HG03045 (cell line): ENCODE measurements around the gene MYLK4.

Experiments
- ATAC-seq: cut with Tn5 transposase; IDR thresholded peaks from one replicate; pipeline ENCODE4 v1.9.1; 2021; ENCODE audit warnings: mild to moderate bottlenecking, moderate library complexity; ENCODE audit not compliant: unreplicated experiment

Gene MYLK4

DNA sequence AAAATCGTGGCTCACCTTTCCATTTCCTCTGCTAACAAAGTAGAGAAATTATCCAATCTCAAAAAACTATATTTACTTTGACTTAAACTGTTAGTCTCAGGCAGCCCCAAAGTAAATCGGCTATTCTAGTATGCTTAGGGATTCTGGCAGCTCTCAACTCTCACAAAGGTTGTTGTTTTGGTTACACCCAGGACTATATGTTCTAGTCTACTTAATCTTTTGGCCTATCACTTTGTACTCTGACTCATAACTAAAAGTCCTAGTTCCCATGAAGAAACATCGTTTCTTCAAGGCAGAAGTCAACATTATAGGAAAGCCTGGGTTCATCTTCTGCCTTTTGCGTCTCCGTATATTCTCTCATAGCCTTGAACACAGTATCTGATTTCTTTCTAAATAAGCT is 42.3 kb downstream of the MYLK4 start:
- no peak for ATAC-seq

DNA sequence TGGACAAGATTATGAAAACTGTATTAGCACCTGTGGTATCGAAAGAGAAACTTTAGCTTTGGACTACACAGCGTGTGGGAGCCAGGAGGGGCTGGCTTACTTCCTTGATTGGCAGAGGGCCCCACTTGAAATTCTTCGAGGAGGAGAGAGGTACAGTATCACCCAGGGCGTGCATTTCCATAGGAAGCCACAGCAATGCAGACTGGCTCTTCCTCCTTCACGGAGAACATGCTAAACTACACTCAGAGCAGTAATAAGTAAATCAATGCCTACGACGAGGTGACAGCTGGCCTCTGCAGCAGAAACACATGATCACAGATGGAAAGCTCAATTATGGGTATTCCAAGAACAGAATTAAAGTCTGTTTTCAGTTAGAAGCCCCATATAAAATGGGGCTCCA is 44.2 kb downstream of the MYLK4 start:
- no peak for ATAC-seq

DNA sequence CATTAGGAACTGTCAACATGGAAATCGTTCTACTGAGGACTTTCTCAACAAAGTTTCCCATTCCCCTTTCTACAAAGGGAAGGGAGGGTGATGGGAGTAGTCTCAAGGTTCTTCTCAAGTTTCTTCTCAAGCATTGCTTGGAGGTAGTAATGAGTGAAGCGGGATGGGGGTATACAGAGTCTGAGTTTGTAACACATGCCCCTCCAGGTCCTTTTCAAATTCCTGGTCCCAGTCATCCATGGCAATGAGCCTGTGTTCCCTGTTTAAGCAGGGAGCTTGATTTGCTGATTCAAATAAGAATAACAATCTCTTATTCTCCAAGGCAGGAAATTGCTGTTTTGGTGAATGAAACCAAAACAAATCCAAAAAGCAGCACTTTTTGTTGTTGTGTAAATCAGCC is 45.5 kb downstream of the MYLK4 start:
- ATAC-seq: no peak

DNA sequence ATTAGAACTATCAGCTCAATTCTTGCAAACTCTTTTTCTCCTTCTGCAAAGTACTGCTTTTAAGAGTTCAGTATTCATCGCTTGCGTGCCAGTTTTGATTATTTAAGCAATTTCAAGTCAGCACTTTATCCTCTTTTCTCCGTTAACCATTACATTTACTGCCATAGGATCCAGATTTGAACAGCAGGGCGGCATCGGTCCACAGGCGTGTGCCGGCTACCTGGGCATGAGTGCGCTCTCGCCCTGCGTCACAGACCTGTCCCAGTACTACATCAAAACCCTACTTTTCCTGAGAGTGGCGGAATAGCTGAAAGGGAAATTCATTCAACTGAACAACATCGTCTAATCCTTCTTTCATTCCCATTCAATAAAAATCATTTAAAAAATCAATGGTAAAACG is 53.4 kb downstream of the MYLK4 start:
- ATAC-seq: no peak

DNA sequence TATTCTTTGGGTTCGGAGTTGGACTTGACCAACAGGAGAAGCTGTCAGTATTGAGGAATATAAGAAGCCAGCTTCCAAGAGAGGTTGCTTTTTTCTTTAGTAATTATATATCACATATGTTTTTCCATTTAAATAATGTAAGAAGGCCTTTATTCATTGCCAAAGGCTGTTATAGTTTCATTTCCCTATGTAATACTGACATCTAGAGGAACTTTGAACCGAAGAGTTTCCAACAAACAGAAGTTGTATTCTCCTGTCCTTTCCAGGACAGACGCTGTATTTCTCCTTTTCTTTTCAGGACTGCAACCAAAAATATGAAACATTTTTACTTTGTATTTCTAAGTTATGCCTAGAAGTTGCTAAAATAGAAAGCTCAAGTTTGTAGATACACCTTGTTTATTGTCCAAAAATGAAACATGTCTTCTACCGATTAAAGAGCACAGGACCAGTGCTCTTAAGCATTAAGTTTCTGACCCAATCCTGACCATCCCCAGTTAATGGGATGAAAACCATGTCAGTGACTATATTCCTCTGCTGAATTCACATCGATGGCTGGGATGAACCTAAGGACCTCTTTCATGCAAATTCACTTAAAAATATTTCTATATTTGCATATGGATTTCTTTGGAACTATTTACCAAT is 55.1 kb downstream of the MYLK4 start:
- ATAC-seq: no peak

DNA sequence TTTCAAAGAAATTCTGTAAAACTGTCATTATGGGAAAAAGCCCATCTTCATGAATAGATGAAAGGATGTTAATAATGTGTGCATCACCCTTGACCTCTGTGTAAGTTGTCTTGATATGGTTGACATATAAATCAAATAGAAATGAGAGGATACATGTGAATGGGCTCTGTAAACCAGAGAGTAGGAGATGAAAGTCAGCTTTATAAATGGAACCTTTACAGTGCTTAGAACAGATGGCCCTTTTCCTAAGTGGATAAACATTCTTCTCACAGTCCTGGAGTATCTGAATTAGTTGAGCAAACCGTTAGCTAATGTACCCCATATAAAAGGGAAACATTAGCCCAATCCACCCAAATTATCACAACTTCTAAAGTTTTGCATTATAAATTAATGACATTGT is 57.5 kb downstream of the MYLK4 start:
- no peak for ATAC-seq

DNA sequence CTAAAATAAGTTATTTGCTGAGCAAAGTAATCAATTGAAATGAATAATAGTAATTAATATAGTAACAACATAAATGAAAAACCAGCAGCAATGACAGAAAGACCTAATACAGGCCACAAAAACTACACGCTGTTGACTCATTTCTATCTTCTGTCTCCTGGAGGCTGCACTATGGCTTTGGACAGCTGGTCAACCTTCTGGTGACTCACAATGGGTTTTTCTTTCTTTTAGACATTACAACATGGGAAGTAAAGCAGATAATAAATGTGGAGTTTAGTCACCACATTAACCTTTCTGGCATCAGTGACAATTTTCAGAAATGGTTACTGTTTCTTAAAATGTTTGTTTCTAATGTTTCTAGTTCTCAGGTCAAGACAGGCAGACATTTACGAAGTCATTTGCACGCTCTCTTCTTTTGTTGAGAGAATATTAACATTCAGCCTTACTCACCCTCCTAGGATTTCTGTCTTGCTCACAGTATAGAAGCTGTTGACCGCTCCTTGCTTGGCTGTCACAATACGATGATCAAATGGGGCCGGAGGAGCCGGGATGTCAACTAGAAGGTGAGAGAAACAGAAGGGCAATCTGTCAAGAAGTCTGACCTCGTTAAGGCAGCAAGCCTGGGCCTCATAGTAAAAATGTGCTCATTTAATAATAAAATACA is 62.2 kb downstream of the MYLK4 start:
- no peak for ATAC-seq

DNA sequence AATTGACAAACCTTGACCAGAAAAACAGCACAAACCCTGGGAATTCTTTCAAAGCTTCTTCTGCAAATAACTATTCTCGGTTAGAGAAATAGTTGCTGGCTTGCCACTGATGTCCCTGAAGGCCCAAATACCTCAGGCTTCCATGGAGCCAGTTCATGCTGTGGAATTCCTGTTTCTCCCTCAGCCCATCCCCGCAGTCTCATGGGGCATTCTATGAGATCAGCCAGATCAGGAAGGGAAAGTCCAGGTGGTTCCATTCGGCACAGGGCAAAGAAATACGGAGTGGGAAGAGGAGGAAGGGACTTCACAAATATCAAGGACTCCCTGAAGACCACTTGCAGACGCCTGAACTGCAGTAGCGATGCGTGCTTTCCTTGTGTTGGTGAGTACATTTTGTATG is 63.3 kb downstream of the MYLK4 start:
- ATAC-seq: no peak

DNA sequence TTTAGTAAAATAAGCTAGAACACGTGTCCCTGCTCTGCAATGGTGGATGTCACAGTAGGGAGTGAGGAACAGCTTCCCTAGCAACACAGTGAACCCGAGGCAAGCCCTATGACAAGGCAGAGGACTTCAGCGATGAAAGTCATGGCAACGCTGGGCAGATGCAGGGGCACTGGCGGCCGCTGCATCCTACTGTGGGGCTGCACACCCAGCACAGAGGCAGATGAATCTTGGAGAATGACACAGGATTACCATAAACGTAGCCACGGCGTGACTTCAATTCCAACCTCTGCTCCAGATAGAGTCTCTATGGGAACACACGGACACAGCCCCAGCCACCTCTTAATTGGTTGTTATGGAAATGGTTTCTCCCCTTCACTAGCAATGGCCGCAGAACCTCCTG is 64.2 kb downstream of the MYLK4 start:
- no peak for ATAC-seq

DNA sequence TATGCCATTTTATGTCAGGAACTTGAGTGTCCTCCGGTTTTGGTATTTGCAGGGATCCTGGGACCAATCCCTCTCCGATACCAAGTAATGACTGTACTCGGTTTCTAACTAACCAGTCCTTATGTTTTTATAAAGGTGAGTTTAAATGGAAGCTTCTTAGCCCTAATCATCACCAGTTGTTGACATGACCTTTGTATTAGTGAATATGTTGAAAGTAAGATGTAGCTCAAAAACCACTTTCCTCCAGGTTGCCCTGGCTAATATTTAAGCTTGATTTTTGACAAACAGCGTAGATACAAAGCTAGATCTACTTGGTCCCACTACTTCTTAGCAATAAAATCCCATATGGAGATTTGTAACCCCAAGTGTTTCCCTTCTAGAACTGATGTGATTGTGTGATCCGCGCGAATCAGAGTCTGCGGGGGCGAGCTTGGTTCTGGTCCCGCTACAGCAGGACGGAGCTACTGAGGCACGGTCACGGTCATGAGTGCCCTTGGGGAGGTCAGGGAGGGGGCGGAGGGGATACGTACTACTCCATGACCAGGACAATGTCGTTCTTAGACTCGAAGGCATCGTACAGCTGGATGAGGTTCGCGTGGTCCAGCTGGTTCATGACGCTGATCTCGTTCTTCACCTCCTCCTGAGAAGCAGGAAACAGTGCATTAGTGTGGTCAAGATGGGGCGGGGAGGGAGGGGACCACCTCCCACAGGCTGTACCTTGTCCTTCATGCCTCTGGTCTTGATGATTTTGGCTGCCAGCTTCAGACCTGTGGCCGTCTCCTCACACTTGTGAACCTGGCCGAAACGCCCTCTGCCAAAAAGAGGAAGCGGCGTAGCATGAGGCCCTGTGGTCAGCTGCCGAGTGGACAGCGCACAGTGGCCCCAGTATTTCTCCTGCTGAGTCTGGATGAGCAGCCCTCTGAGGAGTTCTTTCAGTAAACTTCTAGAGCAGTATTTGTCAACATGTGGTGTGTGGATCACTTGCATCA is 65.7 kb downstream of the MYLK4 start:
- ATAC-seq: no peak

DNA sequence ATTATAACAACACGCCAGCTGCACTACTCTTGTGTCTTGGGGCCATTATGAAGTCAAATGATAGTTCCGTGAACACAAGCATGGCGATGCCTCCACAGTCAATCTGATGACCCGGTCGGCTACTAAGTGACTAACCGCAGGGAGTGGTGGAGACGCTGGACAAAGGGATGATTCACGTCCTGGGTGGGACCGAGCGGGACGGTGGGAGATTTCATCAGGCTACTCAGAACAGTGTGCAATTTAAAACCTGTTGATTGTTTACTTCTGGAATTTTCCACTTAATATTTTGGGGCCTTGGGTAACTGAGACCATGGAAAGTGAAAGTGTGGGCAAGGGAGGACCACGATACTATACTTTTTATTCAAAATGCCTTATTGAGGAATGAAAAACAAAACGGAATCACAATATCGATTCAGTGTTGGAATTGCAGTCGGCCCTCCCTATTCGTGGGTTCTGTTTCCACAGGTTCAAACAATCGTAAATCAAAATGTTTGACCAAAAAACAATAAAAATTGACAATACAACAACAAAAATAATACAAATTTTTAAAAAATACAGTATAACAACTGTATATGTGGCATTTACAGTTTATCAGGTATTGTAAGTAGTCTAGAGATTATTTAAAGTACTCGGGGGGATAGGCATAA is 66.5 kb downstream of the MYLK4 start:
- ATAC-seq: no peak

DNA sequence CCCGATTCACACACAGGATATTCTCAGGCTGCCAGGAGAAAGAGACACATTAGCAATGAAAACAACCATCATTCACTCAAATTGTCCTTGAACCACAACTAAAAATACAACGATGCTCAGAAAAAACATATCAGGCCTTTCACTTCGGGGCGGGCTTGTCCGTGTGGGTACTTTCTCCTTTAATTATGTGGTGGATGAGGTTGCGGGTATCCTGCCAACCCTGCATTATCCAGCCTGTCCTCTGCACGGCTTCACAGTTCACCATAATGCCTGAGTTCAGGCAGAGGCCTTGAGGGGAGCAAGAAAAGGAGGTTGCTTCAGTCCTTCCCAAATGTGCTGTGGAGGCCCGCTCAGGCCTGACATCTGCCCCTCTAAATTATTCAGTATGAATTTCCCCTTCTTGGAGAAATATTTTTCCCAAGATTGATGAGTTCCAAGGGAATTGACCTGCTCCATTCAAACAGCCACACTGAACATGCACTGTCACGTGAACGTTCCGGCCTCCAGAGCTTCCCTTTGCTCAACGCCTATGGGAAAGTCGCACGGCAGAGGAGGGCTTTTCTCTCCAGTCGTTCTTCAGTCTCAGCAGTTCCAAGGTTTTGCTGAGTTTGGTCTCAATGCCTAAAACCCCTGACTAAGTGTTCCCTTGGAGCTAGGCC is 70.3 kb downstream of the MYLK4 start:
- ATAC-seq: no peak

DNA sequence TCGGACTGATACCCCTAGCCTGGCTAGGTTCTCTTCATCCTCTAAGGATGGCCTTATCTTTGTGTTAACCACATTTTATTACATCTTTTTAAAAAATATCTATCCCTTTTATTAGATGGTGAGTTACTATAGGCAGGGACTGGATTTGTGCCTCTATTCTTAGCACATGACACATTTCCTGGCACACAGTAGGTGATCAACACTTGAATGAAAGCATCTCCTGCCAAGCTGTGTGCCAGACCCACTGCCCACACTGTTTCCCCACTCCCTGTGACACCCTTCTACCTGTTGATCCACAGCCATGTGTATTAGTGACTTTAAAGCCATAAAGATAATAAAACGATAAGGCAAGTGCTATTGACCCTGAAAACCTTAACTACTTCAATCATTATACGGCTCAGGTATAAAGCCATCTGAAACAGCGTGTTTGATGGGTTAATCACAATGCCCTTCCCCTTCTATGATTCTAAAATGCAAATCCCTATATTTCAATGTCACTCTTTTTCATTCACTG is 73.6 kb downstream of the MYLK4 start:
- ATAC-seq: no peak

DNA sequence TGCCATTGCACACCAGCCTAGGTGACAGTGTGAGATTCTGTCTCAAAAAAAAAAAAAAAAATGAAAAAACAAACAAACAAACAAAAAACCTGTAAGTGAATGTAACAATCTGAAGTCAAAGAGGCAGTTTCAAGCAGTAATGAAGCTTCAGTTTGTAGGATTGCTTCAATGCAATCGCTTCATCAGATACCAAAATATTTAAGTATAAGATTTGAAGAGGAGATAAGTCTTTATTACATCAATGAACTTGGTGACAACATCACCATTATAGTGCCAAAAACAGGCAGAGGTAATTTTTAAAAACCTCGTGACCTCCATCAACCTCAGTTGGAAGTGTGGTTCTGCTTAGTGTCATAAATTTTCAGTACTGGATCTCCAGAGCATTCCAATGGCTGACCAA is 74.7 kb downstream of the MYLK4 start:
- ATAC-seq: no peak

DNA sequence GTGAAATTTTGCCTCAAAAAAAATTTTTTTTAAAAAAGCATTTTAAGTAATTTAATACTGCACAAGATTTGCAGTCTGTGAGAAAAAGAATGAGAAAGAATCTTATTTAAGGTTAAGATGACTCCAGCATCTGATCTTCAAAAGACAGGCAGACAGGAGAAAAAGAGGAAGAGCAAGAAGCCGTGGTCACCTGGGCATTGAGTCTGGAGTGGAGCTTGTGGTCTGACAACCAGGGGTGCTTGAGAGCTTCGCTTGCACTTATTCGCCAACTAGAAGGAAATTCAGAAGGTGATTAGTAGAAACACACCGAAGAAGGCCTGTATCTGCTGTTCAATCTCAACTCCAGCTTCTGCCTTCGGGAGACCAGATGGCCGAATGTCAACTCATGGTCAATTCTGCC is 75.9 kb downstream of the MYLK4 start:
- ATAC-seq: no peak

DNA sequence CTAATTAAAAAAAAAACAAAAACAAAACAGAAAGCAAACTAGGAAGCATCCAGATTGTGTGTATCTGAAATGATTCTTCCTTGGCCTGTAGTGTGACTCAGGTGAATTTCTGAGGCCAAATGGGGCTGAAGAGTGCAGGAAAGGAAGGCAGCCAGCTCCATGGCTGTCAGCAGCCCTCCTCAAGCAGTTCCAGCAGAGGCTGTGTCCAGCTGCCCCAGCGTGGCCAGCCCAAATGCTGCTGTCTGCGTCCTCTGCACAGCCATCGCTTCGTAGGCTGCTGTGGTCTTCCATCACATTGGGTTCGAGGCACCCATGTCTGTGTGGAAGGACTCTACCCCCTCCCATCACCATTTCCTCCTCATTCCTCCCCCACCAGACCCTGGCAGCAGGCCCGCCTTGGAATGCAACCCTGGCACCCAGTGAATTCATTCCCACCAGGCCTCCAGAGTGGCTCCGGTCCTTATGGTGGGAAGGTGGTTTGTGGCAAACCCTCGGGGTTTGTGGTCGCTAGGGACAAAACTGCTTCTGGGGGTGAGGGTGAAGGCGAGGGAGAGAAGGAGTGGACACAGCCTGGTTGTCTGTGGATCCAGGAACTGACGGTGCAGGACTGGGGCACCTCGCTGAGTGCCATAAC is 81.5 kb downstream of the MYLK4 start:
- ATAC-seq: no peak

DNA sequence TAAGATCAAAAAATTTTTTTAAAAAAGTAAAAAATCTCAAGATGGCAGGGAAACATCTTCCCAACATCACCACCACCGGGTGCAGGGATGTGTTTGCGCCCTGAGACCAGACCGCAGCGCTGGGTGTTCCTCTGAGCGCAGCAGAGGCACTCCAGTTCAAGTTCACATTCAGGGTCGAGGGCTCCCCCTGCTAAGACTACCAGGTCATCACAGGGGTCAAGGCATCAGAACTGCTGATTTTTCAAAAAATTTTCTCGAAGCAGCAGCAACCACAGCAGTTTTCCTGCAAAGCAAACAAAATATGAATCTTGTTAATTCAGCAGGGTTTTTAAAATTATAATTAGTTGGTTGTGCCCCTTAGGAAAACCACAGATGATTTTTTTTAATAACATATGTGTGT is 83.1 kb downstream of the MYLK4 start:
- no peak for ATAC-seq

DNA sequence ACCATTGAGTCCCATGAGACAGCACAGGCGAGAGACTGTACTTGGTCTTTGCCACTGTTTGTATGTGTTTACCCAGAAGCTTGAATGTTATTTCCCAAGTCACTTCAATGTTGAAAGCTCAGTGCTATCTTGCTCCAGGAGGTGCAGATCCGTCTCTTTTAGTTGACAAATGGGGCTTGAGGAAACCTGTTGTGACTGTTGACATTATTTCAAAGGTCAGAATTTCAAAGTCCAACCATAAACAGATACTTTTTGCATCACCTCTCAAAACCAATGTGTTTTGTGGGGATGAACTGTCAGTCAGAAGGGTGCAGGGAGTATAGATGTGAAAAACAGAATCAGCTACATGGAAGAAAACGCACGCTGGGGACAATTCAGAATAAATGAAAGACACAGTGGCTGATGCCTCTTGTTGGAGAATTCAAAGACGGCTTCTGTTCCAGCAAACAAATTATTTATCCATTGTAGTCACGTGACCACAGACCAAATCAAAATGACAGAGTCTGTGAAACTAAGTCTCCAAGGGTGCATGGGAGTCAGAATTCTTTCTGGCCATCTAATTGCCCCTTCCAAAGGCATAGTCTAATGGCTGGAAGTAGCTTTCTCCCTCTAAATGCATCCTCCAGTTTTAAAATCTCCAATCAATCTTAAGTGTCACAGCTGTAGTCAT is 83.7 kb downstream of the MYLK4 start:
- no peak for ATAC-seq
